Measurements from ENCODE around the gene PTPRN2.
"Not testable (repeated sequence)": the region's sequence is repeated elsewhere in the genome, so short reads cannot be mapped to it uniquely, and the experiment has no call there.

The PTPRN2 gene

GRCh38 chr7:158535079-158535478 is 52.5 kb downstream of the PTPRN2 start:
- DNase-seq (ENCODE audit: extremely low spot score), result no peak
- TF ChIP-seq SP1 (IDR thresholded peaks at IDR 0.05) (no peak), ARNT (IDR thresholded peaks at IDR 0.05) (no peak), FOXK2 (IDR thresholded peaks at IDR 0.05) (no peak), BHLHE40 (IDR thresholded peaks at IDR 0.05; ENCODE audit: borderline replicate concordance) (no peak), SUZ12 (IDR thresholded peaks at IDR 0.05) (no peak), ELF4 (IDR thresholded peaks at IDR 0.05) (no peak), NFRKB (IDR thresholded peaks at IDR 0.05) (no peak), L3MBTL2 (conservative IDR thresholded peaks at IDR 0.05) (no peak), ZNF384 (IDR thresholded peaks at IDR 0.05) (no peak)
- POLR2A ChIA-PET, result no interaction called here
- CTCF ChIA-PET, result no interaction called here

DNA sequence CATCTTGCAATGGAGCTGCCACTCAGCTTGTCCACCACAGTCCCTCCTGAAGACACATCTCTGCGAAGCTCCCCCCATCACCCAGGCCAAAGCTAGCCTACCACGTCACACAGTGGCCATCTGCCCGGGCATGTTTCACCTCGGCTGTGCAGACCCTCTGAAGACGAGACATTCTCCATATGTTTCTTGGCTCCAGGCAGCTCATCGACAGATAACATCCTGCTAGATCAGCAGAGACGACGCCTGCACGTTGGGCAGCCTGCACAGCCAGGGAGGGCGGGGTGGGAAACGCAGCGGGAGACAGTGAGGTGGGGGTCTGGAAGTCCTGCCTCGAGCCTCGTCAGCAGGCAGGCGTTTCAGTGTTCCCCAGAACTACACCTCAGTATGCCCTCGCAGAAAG is 53.0 kb downstream of the PTPRN2 start:
- POLR2A ChIA-PET, result no interaction called here
- no peak for DNase-seq (ENCODE audit: extremely low spot score)
- CTCF ChIA-PET, result no interaction called here
- no peak for TF ChIP-seq FOXA1 (IDR thresholded peaks at IDR 0.05)
- TF ChIP-seq L3MBTL2 (conservative IDR thresholded peaks at IDR 0.05), result no peak
- no peak for TF ChIP-seq ARNT (IDR thresholded peaks at IDR 0.05)
- no peak for TF ChIP-seq LEF1 (IDR thresholded peaks at IDR 0.05; ENCODE audit: borderline replicate concordance)
- no peak for TF ChIP-seq HDGF (IDR thresholded peaks at IDR 0.05; ENCODE audit: borderline replicate concordance)
- no peak for TF ChIP-seq CTBP1 (IDR thresholded peaks at IDR 0.05; ENCODE audit: borderline replicate concordance)
- no peak for TF ChIP-seq NFRKB (IDR thresholded peaks at IDR 0.05)

DNA sequence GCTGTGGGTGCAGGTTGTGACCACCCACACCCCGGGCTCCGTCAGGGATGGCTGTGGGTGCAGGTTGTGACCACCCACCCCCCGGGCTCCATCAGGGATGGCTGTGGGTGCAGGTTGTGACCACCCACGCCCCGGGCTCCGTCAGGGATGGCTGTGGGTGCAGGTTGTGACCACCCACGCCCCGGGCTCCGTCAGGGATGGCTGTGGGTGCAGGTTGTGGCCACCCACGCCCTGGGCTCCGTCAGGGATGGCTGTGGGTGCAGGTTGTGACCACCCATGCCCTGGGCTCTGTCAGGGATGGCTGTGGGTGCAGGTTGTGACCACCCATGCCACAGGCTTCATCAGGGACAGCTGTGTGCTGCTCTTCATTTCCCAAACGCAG is 53.5 kb downstream of the PTPRN2 start:
- POLR2A ChIA-PET; CTCF ChIA-PET; DNase-seq (ENCODE audit: extremely low spot score): not testable (repeated sequence)

GRCh38 chr7:158533386-158534133 is 54.1 kb downstream of the PTPRN2 start:
- ChIA-PET POLR2A (no interaction called here), CTCF (no interaction called here)
- DNase-seq (ENCODE audit: extremely low spot score), result no peak
- no peak for TF ChIP-seq ARNT (IDR thresholded peaks at IDR 0.05)
- no peak for TF ChIP-seq FOXM1 (IDR thresholded peaks at IDR 0.05; ENCODE audit: borderline replicate concordance)
- TF ChIP-seq ZNF384 (IDR thresholded peaks at IDR 0.05), result no peak
- TF ChIP-seq BHLHE40 (IDR thresholded peaks at IDR 0.05; ENCODE audit: borderline replicate concordance), result no peak
- no peak for TF ChIP-seq TARDBP (IDR thresholded peaks at IDR 0.05)
- TF ChIP-seq CTBP1 (IDR thresholded peaks at IDR 0.05; ENCODE audit: borderline replicate concordance), result no peak
- TF ChIP-seq NFRKB (IDR thresholded peaks at IDR 0.05), result no peak
- no peak for TF ChIP-seq SUZ12 (IDR thresholded peaks at IDR 0.05)
- no peak for TF ChIP-seq PKNOX1 (IDR thresholded peaks at IDR 0.05)
- TF ChIP-seq FOXA1 (IDR thresholded peaks at IDR 0.05), result no peak
- no peak for TF ChIP-seq LEF1 (IDR thresholded peaks at IDR 0.05; ENCODE audit: borderline replicate concordance)
- no peak for TF ChIP-seq FOXK2 (IDR thresholded peaks at IDR 0.05)

DNA sequence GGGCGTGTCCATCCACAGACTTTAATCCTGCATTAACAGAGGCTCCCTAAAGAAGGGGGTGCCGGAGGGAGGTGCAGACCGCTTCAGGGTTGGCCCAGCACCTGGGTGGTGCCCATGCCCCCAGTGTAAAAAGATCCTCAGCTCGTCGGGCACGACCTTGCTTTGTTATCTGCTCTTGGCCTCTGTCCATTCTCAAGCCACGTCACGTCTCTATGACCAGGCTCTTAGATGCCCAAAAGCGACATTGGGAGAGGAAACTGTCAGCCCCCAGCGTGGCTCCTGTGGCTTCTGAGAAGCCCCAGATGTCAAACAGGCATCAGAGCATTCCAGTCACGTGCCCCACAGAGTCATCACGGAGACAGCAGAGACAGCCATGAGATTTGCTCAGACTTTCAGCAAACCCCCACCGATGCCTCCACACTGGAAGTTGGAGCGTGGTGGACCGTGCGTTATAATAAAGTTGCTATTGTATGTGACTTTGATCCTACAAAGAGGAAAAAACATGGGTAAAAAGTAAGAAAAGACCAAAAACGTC is 55.5 kb downstream of the PTPRN2 start:
- ChIA-PET CTCF (no interaction called here), POLR2A (no interaction called here)
- no peak for DNase-seq (ENCODE audit: extremely low spot score)
- TF ChIP-seq SP1 (IDR thresholded peaks at IDR 0.05) (no peak), CTBP1 (IDR thresholded peaks at IDR 0.05; ENCODE audit: borderline replicate concordance) (no peak), FOXK2 (IDR thresholded peaks at IDR 0.05) (no peak), HDGF (IDR thresholded peaks at IDR 0.05; ENCODE audit: borderline replicate concordance) (no peak), L3MBTL2 (conservative IDR thresholded peaks at IDR 0.05) (no peak), BHLHE40 (IDR thresholded peaks at IDR 0.05; ENCODE audit: borderline replicate concordance) (no peak), FOXA1 (IDR thresholded peaks at IDR 0.05) (no peak), PKNOX1 (IDR thresholded peaks at IDR 0.05) (no peak), ZNF384 (IDR thresholded peaks at IDR 0.05) (no peak), SUZ12 (IDR thresholded peaks at IDR 0.05) (no peak), ARNT (IDR thresholded peaks at IDR 0.05) (no peak), ELF4 (IDR thresholded peaks at IDR 0.05) (no peak), FOXM1 (IDR thresholded peaks at IDR 0.05; ENCODE audit: borderline replicate concordance) (no peak), TARDBP (IDR thresholded peaks at IDR 0.05) (no peak)

DNA sequence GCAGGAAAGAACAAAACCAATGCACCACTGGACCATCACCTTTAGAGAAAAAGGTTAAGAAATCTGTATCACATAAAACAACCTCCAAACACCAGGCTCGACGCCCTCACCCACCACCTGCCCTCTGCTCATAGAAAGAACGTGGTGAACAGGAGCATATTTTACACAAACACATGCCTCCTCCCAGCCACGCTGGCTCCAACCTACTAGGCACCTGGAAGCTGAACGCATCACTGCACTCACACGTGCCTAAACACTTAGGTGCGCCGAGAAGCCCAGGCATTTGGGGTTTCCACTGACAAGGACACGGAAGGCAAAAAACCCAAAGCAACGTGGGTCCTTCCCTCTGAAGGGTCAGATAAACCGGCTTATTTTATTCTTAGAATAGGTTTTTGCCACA is 56.0 kb downstream of the PTPRN2 start:
- POLR2A ChIA-PET, result no interaction called here
- CTCF ChIA-PET, result interaction anchor here (1.0 kb wide), 1 partner anchor 167 kb away, joined by 5 read pairs; no protein-coding TSS in a partner anchor
- no peak for DNase-seq (ENCODE audit: extremely low spot score)
- no peak for TF ChIP-seq FOXA1 (IDR thresholded peaks at IDR 0.05)
- TF ChIP-seq SP1 (IDR thresholded peaks at IDR 0.05), result no peak
- TF ChIP-seq NFRKB (IDR thresholded peaks at IDR 0.05), result no peak

DNA sequence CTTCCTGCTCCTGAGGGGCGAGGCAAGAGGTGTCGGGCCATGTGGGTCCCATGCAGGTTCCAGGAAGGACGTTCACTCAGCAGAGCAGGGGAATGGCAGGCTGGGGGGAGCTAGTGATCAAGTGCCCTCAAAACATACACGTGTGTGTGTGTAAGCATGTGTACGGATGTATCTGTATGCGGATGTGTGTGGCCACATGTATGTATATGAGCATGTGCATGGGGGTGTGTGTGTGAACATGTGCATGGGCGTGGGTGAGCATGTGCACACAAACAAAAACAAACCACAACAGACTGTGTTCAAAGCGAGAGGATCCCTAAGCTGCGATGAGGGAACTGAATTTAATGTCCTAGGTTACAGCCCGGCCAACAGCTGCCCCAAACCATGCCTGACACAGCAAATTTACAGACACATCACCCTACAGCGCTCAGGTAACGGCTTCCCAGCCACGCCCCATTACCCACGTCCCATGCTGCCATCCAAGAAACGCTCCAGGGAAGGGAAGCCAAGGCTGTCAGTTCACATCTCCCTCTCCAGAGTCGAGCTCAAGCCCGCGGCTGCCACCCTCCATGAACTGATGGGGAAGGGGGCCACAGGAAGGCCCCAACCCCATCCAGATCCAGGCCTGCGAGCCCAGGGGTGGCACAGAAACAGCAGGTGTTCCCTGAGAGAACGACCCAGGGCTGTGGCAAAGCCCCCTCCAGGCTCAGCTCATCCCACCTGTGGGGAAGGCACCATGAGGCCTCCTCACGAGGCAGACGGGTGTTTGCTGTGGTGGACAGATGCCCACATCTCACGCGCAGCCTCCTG is 56.6 kb downstream of the PTPRN2 start:
- ChIA-PET CTCF (interaction anchor here (1.0 kb wide), 1 partner anchor 167 kb away, joined by 5 read pairs; no protein-coding TSS in a partner anchor), POLR2A (no interaction called here)
- no peak for TF ChIP-seq FOXA1 (IDR thresholded peaks at IDR 0.05)
- TF ChIP-seq PKNOX1 (IDR thresholded peaks at IDR 0.05), result no peak
- no peak for TF ChIP-seq ZNF384 (IDR thresholded peaks at IDR 0.05)
- no peak for TF ChIP-seq SUZ12 (IDR thresholded peaks at IDR 0.05)
- TF ChIP-seq L3MBTL2 (conservative IDR thresholded peaks at IDR 0.05), result no peak
- no peak for TF ChIP-seq FOXM1 (IDR thresholded peaks at IDR 0.05; ENCODE audit: borderline replicate concordance)
- no peak for TF ChIP-seq SP1 (IDR thresholded peaks at IDR 0.05)
- no peak for TF ChIP-seq CTBP1 (IDR thresholded peaks at IDR 0.05; ENCODE audit: borderline replicate concordance)
- no peak for TF ChIP-seq ELF4 (IDR thresholded peaks at IDR 0.05)
- TF ChIP-seq BHLHE40 (IDR thresholded peaks at IDR 0.05; ENCODE audit: borderline replicate concordance), result no peak
- TF ChIP-seq ARNT (IDR thresholded peaks at IDR 0.05), result no peak
- TF ChIP-seq HDGF (IDR thresholded peaks at IDR 0.05; ENCODE audit: borderline replicate concordance), result no peak
- no peak for DNase-seq (ENCODE audit: extremely low spot score)
